Stimulated activated memory B cell treated with anti-CD40 and anti-IgM and Interleukin-4, amounts not matched to agents 10 μg/mL and 1 μg/mL and 100 μg/mL, for 72 hours (primary cell): Measurements from ENCODE around the gene GJB2.
A peak's percentile ranks its signal among the peaks of the same experiment; 100 is the strongest.

ENCODE experiments used
- ATAC-seq: fragments of 150-1000 bp; cut with Tn5 transposase; 2 replicates; pipeline ENCODE4 v1.10.0; 2021
- H3K27ac Mint-ChIP-seq: one replicate; pipeline ENCODE4 v1.8.0; 2022; ENCODE audit warnings: mild to moderate bottlenecking, mixed read lengths
- H3K27me3 Mint-ChIP-seq: one replicate; pipeline ENCODE4 v1.8.0; 2022; ENCODE audit warnings: mixed read lengths
- H3K36me3 Mint-ChIP-seq: one replicate; pipeline ENCODE4 v1.8.0; 2022; ENCODE audit warnings: mixed read lengths
- H3K4me1 Mint-ChIP-seq: one replicate; pipeline ENCODE4 v1.8.0; 2022; ENCODE audit warnings: mixed read lengths
- H3K4me3 Mint-ChIP-seq: one replicate; pipeline ENCODE4 v1.8.0; 2022; ENCODE audit warnings: mild to moderate bottlenecking, moderate library complexity, mixed read lengths
- H3K9me3 Mint-ChIP-seq: one replicate; pipeline ENCODE4 v1.8.0; 2022; ENCODE audit warnings: mixed read lengths

The GJB2 gene

DNA sequence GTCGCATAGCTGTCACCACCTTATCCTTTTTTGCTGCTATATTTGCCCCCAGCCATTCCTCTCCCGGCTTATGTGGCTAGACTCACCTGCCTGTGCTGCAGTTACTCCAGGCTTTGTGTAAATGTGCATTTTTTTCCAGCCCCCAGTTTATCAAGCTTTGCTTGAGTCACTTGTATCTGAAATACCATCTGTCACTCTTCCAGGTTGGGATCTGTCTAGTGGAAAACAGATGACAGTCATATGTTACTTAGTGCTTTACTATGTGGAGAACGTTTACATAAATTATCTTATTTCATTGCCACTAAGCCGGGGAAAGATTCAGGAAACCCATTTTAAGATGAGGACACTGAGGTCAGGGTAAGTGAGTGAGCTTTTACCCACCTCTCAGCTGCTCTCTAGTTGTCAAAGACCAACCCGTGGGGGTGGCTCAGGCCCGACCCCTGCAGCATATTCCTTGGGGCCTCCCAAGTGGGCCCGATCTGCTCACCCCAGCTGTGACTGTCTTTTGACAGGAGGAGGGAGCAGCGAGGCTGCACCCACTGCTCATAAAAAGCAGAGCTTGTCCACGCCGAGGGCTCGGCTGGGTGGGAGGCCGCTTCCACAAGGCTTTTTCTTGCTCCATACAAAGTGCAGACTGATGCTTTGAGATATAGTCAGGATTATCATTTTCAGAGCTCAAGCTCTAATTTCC lies 7.2 kb downstream of the GJB2 start:
- Mint-ChIP-seq H3K4me3 (no peak overlapping the region), H3K4me1 (no peaks in the 10 kb centered on the region), H3K9me3 (no peaks in the 10 kb centered on the region), H3K36me3 (no peaks in the 10 kb centered on the region), H3K27me3 (peaks cover 12% of the 10 kb centered on the region), H3K27ac (no peak overlapping the region)
- ATAC-seq: no peak

DNA sequence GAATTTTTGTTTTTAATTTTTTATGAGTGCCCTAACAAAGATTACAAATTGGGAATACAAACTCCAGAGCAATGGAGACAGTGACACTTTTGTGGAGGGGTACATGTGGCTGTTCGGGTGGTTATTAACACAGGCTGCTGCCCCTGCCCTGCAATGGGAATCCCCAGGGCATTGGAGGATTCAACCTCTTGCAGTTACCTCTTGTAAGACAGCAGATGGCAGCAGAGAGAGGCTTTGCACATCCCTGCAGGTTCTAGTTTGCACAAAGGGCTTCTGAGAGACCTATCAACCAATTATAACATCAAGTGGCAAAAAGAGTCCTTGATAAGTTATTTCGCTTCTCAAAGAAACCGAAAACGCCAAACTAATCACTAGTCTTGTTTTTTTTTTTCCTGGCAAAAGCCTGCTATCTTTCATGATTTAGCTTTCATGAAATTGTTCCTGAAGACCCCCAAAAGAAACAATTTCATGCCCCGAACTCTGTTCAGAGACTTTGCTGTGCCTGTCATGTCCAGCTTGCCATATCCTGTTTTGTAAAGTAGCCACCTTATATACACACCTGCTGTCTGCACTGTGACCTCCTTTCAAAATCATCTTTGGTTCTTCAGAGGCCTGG lies 10.4 kb downstream of the GJB2 start:
- Mint-ChIP-seq H3K27ac (no peak overlapping the region), H3K4me1 (no peaks in the 10 kb centered on the region), H3K27me3 (peaks cover 41% of the 10 kb centered on the region), H3K4me3 (no peak overlapping the region), H3K9me3 (no peaks in the 10 kb centered on the region), H3K36me3 (no peaks in the 10 kb centered on the region)
- peak; percentile 77 for ATAC-seq

DNA sequence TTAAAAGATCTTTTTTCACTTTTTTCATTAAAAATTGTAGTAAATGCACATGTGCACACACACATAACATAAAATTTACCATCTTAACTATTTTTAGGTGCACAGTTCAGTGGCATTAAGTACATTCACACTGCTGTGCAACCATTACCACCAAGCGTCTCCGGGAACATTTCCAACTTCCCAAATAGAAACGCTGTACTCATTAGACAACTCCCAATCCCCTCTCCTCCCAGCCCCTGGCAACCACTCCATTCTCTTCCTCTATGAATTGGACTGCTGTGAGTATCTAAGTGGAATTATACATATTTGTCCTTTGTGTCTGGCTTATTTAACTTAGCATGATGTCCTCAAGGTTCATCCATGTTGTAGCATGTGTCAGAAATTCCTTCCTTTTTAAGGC lies 11.6 kb downstream of the GJB2 start:
- no peaks in the 10 kb centered on the region for H3K9me3 Mint-ChIP-seq
- H3K36me3 Mint-ChIP-seq: no peaks in the 10 kb centered on the region
- no peak overlapping the region for H3K4me3 Mint-ChIP-seq
- H3K27me3 Mint-ChIP-seq: peaks cover 53% of the 10 kb centered on the region
- H3K4me1 Mint-ChIP-seq: no peaks in the 10 kb centered on the region
- H3K27ac Mint-ChIP-seq: no peak overlapping the region
- no peak for ATAC-seq

DNA sequence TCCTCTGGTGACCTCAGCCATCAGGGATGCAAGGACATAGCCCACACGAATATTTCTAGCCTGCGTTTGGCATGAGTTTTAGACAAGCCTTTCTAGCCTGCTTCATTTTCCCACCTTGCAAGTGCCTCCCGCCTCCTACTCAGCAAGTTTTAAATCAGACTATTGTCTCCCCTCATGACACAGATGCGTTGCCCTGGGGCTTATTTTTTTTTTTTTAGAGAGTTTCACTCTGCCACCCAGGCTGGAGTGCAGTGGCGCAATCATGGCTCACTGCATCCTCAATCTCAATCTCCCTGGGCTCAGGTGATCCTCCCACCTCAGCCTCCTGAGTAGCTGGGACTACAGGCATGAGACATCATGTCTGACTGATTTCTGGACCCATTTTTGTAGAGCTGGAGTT lies 14.6 kb downstream of the GJB2 start:
- H3K36me3 Mint-ChIP-seq: no peaks in the 10 kb centered on the region
- H3K4me1 Mint-ChIP-seq: peaks cover 20% of the 10 kb centered on the region
- H3K9me3 Mint-ChIP-seq: no peaks in the 10 kb centered on the region
- ATAC-seq: no peak
- no peak overlapping the region for H3K27ac Mint-ChIP-seq
- peaks cover 60% of the 10 kb centered on the region for H3K27me3 Mint-ChIP-seq
- no peak overlapping the region for H3K4me3 Mint-ChIP-seq

DNA sequence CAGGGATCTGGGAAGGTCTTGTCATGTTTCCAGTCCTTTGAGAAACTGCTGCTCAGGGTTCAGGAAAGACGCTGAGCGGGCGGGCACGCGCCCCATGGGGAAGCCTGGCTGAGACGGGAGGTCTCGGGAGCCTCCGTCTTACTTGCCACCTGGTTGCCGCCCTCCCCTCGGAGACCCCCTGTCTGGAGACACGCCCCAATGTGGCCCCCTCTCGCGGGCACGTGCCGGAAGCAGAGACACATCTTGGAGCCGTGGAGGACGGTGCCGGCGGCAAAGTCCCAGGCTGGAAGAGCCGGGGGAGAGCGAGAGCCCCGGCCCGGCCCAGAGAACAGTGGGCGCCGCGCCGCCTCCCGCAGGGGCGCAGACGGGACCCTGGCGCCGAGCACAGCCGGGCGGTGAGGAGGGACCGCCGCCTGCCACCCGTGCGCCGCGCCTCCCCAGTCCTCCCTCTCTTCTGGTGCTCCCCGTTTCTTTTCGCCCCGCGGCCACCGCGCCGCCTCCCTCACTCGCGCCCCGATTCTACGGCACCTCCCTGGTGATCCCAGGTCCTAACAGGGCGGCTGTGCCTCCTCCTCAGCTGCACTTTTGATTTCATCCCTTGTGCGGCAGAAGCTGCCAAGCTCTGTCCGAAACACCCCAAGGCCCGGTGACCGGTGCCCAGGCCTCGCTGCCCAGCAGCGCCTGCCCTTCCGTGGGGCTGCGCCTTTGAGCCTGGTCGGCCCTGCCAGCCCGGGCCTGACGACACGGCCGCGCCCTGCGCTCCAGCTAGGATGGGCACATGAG lies 15.5 kb downstream of the GJB2 start:
- Mint-ChIP-seq H3K27ac (no peak overlapping the region), H3K36me3 (no peaks in the 10 kb centered on the region), H3K4me3 (no peak overlapping the region), H3K4me1 (peaks cover 20% of the 10 kb centered on the region), H3K9me3 (no peaks in the 10 kb centered on the region), H3K27me3 (peaks cover 60% of the 10 kb centered on the region)
- ATAC-seq: no peak

DNA sequence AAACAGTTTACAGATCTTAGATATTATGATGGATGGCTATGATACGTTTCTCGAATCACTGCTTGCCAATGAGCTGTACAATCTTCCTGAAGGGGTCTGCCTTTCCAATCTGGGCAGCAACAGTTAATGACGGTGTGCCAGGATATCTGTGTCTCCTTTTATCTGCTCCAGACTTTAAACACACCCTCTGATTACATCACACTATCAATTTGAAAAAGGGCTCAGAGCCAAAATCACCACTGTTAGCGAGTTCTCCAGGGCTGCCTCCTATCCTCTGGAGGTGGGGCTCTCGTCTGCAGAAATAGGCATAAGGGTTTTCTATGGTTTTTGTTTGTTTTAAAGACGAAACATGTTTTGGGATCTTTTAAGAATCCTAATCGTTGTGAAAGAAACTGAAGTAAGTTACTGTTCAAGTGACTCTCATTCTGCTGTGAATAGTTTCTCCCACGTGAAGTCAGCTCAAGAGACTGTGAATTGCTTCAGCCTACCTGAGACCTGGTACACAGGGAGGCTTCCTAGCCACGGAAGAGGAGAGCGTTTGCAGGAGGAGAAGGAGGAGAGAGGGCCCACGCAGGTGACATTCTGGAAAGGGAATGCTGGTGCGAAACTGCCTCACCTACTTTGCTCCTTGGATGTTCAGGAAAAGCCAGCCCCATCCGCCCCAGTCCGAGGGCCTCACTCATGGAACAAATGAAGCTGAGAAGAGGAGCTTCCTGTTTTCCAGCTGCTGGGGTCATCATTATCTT lies 16.7 kb downstream of the GJB2 start:
- Mint-ChIP-seq H3K27ac (no peak overlapping the region), H3K27me3 (peaks cover 56% of the 10 kb centered on the region), H3K4me3 (no peak overlapping the region), H3K9me3 (no peaks in the 10 kb centered on the region), H3K36me3 (no peaks in the 10 kb centered on the region), H3K4me1 (peaks cover 24% of the 10 kb centered on the region)
- no peak for ATAC-seq

DNA sequence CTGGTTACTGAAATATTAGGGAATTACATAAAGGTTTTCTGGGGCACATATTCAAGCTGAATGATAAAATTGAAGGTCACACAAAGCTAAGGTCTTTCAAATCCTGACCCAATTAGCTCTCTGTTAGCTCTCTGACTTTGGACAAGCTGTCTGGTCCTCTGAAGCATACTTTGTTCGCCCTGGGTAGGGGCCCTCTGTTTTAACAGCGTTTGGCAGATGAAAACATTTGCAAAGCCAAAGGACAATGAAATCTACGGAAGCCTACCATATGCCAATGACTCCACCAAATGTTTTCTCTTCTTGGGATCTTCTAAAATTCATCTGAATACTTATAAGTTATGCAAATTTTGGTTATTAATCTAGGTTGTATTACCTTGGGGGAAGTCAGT lies 17.3 kb downstream of the GJB2 start:
- Mint-ChIP-seq H3K4me3 (no peak overlapping the region), H3K36me3 (no peaks in the 10 kb centered on the region), H3K27me3 (peaks cover 54% of the 10 kb centered on the region), H3K4me1 (peaks cover 31% of the 10 kb centered on the region), H3K9me3 (no peaks in the 10 kb centered on the region), H3K27ac (no peak overlapping the region)
- no peak for ATAC-seq

DNA sequence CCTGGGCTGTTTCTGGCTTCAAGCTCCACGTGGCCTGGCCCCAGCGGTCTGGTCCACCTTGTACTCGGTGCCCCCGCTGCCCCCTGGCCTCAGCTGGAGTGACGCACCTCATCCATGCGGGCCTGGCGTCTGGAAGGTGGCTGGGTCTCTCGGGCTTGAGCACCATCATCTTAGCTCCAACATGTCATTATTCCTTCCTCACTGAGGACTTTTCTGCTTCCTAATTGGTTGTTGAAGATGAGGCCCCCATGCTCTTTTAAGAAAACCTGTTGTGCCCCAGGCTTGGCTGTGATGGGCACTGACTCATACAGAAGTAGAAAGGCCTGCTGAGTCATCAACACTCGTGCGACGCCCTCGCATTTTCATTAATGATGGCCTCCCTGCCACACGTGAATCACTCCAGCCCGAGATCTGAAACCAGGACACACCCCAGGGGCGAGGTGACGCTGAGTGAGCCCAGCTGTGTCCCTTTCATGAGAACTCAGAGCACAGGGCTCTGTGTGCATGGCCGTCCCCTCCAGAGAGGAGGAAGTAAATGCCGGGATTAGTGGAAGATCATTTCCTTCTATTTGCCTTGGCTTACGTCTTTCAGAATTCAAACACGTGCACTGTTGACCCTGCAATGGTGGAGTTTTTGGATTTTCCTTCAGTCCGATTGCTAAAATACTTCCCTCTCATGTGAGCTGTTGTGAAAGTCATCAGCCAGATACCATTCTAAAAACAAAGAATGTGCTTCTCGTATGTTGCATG lies 17.9 kb downstream of the GJB2 start:
- Mint-ChIP-seq H3K27ac (no peak overlapping the region), H3K9me3 (no peaks in the 10 kb centered on the region), H3K4me1 (peaks cover 31% of the 10 kb centered on the region), H3K4me3 (no peak overlapping the region), H3K36me3 (no peaks in the 10 kb centered on the region), H3K27me3 (peaks cover 53% of the 10 kb centered on the region)
- ATAC-seq: peak; percentile 93

DNA sequence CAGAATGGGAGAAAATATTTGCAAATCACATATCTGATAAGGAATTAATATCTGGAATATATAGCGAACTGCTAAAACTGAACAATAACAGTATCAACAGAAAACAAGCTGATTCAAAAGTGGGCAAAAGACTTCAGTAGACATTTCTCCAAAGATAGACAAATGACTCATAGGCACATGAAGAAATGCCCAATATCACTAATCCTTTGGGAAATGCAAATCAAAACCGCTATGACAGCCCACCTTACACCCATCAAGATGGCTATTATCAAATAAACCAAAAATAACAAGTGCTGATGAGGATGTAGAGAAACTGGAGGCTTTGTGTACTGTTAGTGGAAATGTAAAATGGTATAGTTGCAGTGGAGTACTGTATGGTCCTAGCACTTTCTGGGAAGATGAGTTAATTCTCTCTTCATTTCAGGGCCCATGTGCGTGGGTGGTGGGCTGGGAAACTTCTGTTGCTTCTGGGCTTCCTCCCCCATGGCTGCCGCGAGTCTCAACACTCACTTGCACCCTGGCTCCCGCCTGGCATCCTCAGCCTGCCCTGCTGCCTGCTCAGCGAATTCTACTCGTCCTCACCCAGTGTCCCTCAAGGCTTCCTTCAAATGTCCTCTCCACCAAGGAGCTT lies 19.5 kb downstream of the GJB2 start:
- Mint-ChIP-seq H3K9me3 (no peaks in the 10 kb centered on the region), H3K27me3 (peaks cover 51% of the 10 kb centered on the region), H3K36me3 (no peaks in the 10 kb centered on the region), H3K27ac (no peak overlapping the region), H3K4me3 (no peak overlapping the region), H3K4me1 (peaks cover 31% of the 10 kb centered on the region)
- ATAC-seq: no peak

DNA sequence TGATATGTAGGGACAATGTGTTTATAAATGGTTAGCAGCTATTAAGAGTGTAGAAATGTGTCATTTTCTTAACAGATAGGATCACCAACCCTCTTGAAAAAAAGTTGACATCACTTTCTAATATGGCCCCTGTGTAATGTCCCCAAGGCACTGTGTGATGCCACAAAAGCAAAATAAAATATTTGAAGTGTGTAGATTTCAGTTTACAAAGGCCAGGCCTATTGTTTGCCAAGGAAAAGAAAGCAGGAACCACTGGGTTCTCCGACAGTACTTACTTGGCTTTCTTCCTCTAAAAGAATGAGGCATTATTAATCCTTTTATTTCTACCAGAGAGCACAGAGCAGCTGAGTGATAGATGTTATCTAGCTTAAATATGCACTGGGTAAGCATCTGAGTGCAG lies 21.4 kb downstream of the GJB2 start:
- H3K4me1 Mint-ChIP-seq: peaks cover 31% of the 10 kb centered on the region
- H3K9me3 Mint-ChIP-seq: no peaks in the 10 kb centered on the region
- H3K27ac Mint-ChIP-seq: no peak overlapping the region
- ATAC-seq: no peak
- no peak overlapping the region for H3K4me3 Mint-ChIP-seq
- H3K36me3 Mint-ChIP-seq: no peaks in the 10 kb centered on the region
- peaks cover 51% of the 10 kb centered on the region for H3K27me3 Mint-ChIP-seq

DNA sequence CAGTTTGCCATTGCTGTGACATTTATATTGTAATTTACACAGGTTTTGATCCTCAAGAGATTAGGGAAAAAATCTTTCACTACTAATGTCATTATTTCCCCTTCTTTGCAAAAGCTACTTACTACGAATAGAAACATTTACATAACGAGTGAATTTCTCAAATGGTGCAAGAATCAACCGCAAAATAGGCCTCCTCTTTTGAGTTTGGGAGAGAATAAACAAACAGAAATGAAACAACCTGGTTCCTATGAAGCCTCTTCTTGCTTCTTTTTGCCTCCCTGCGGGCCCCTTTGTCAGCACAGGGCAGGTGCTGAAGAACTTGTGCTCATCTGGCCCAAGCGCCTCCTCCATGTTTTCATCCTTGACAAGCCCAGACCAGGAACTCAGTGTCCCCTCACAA lies 21.8 kb downstream of the GJB2 start:
- H3K27me3 Mint-ChIP-seq: peaks cover 51% of the 10 kb centered on the region

DNA sequence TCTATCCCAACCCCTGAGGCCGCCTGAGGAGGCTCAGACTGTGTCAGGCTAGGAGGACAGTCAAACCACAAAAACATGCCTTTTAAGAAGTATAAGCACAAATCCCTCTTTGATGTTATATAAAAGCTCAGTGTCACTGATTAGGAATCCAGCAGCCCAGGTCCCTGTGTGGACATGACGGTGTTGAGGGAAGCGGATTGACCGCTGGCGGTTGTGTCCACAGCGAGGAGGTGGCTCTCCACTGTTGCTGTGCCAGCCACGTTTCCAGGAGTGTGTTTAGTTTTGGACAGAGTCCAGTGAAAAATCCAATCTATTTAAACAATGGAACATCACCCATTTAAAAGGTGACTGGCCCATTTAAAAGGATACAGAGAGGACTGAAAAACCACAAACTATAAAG lies 24.3 kb downstream of the GJB2 start:
- H3K4me1 Mint-ChIP-seq: peaks cover 17% of the 10 kb centered on the region
- ATAC-seq: no peak
- H3K27me3 Mint-ChIP-seq: peaks cover 53% of the 10 kb centered on the region

More for the DNA sequence above, 21.8 kb downstream of the GJB2 start:
- no peaks in the 10 kb centered on the region for H3K9me3 Mint-ChIP-seq
- peaks cover 31% of the 10 kb centered on the region for H3K4me1 Mint-ChIP-seq
- H3K4me3 Mint-ChIP-seq: no peak overlapping the region
- peak; percentile 14 for ATAC-seq
- no peaks in the 10 kb centered on the region for H3K36me3 Mint-ChIP-seq
- H3K27ac Mint-ChIP-seq: no peak overlapping the region

DNA sequence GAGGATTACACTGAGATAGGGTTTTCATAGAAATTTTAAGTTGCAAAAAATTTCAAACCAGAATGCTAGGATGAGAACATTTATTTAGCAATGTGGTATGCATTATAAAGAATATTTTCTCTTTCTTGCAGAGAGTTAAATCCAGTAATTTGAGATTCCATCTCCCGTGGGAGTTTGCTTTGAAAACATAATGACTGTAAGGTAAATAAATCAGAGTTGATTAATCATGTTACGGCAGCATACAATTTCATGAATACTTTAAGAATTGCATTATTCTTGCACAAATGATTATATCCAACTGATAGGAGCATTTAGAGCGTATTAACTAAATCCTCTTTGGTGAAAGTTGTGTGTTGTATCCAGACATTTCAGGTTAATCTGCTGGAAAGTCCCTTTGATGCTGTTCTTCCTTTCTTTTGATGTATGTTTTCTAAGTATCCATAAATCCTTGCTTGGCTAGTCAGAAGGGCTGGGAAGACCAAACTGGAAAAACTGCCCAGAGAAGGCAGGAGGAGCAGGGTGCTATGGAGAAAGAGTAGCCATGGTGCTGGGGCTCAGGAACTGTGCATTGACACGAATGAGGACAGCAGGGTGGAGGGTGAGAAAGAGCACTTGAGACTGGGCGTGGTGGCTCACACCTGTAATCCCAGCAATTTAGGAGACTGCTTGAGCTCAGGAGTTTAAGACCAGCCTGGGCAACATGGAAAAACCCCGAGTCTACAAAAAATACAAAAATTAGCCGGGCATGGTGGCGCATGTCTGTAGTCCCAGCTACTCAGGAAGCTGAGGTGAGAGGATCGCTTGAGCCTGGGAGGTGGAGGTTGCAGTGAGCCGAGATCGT lies 27.1 kb downstream of the GJB2 start:
- no peak overlapping the region for H3K27ac Mint-ChIP-seq
- no peaks in the 10 kb centered on the region for H3K36me3 Mint-ChIP-seq
- peaks cover 16% of the 10 kb centered on the region for H3K4me1 Mint-ChIP-seq
- H3K27me3 Mint-ChIP-seq: peaks cover 51% of the 10 kb centered on the region
- H3K9me3 Mint-ChIP-seq: no peaks in the 10 kb centered on the region
- no peak for ATAC-seq
- no peak overlapping the region for H3K4me3 Mint-ChIP-seq

More for the DNA sequence above, 24.3 kb downstream of the GJB2 start:
- Mint-ChIP-seq H3K36me3 (no peaks in the 10 kb centered on the region), H3K27ac (no peak overlapping the region), H3K4me3 (no peak overlapping the region), H3K9me3 (no peaks in the 10 kb centered on the region)

DNA sequence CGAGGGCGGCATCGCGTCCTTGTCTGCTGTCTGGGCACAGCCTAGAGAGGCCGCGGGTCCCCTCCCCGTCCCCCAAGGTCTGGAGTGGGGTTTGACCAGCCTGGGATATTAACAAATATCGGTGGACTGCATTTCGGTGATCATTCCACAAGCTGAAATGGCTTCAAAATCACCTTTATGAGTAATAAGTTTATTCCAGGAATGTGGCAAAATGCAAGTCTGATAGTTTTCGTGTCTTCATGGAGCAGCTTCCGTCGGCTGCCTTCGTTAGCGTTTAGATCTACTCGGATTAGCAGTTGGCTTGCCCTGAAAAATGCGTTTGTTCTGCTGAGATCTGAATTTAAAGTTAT lies 30.8 kb downstream of the GJB2 start:
- no peaks in the 10 kb centered on the region for H3K36me3 Mint-ChIP-seq
- peak overlapping the region; percentile 82 for H3K4me3 Mint-ChIP-seq
- no peak for ATAC-seq
- H3K27me3 Mint-ChIP-seq: peaks cover 16% of the 10 kb centered on the region
- H3K4me1 Mint-ChIP-seq: peaks cover 22% of the 10 kb centered on the region
- H3K9me3 Mint-ChIP-seq: no peaks in the 10 kb centered on the region
- H3K27ac Mint-ChIP-seq: peak overlapping the region; percentile 75
